A549 treated with CpdA at 1 μM for 4 hours (cell line): Measurements from ENCODE around the gene COMMD2. TPM values are rescaled to one million over a fixed set of nuclear protein-coding genes. Genes with fewer than 3 reads are reported as not detected.

Source experiments
- total RNA-seq: library from RNA; stranded (reverse); fragments of 200-300 nt; extraction: Qiagen RNA extraction; gene quantifications from 5 replicates; pipeline ENCODE4 v1.2.3, GENCODE V29; 2022; ENCODE audit warnings: low read depth

COMMD2 gene
- 33.2 to 38.9 TPM (median 34.5 TPM) in 5 replicates for total RNA-seq

GRCh38 chr3:149752051-149752787, at the start of gene COMMD2:
Gene COMMD2, minus strand, starts transcription at chr3:149752489. Its CDS starts 45 bp downstream, at chr3:149752444.

GRCh38 chr3:149792452-149793270, 40.4 kb upstream of the COMMD2 start, which contains the start of gene ANKUB1:
Gene ANKUB1, minus strand, starts transcription at chr3:149792554. Its CDS starts 188 bp downstream, at chr3:149792366.

Other genes starting within 250 kb of the COMMD2 start
- gene WWTR1, start 94.5 kb downstream of the COMMD2 start, total RNA-seq: 105 to 126 TPM (median 121 TPM) in 5 replicates
- not detected in 5 replicates for gene ANKUB1, start 40.1 kb upstream of the COMMD2 start, total RNA-seq
- 35.3 to 59.9 TPM (median 37.8 TPM) in 5 replicates for gene RNF13, start 60.7 kb upstream of the COMMD2 start, total RNA-seq
- 130 to 176 TPM (median 151 TPM) in 5 replicates for gene PFN2, start 218.4 kb upstream of the COMMD2 start, total RNA-seq